A549 (cell line): ENCODE measurements around the gene BFSP1. TPM values are rescaled to one million over a fixed set of nuclear protein-coding genes. Genes with fewer than 3 reads are reported as not detected.

Experiments used
- ATAC-seq, 2 experiments: fragments of 200-7000 bp in 1 of 2; fragments of >200 bp in 1 of 2; cut with Nextera tagmentation in 1 of 2; cut with Tn5 transposase in 1 of 2; 3 replicates each; pipeline versions ENCODE4 v1.8.0 to v1.9.1; 2018 to 2020; ENCODE audit warnings: mild to moderate bottlenecking in 1 of 2, moderate library complexity in 1 of 2
- CTCF ChIA-PET: fragments of 300-600 bp; sonication (Branson Sonifier 250); formaldehyde crosslinking; extraction: SDS; loops from one replicate; lab custom pipeline; 2021; ENCODE audit warnings: antibody characterized with exemption, inconsistent platforms; lab: Yijun Ruan, JAX
- POLR2A ChIA-PET: fragments of 350-600 bp; formaldehyde crosslinking; extraction: SDS; loops from one replicate; lab custom pipeline; 2021; ENCODE audit warnings: antibody characterized with exemption, inconsistent platforms; lab: Yijun Ruan, JAX
- DNase-seq, 2 experiments: peaks; one replicate each; pipeline versions ENCODE4 v3.0.0 to v3.0.0-alpha.2; 2011 to 2016; ENCODE audit warnings: low read depth in 1 of 2, low spot score in 1 of 2
- FAIRE-seq: peaks from 2 replicates; lab custom pipeline; 2011; peaks lifted over from hg19 to GRCh38; lab: Jason Lieb, UNC
- H3K27ac ChIP-seq, 2 experiments: fragments of >200 bp; sonication (Bioruptor Twin); formaldehyde crosslinking; 3 replicates each; pipeline ENCODE4 v1.5.1; 2016 to 2017
- H3K4me1 ChIP-seq: fragments of >200 bp; sonication (Bioruptor Twin); formaldehyde crosslinking; 3 replicates; pipeline ENCODE4 v1.6.1; 2016
- H3K4me2 ChIP-seq: fragments of >200 bp; sonication (Bioruptor Twin); formaldehyde crosslinking; 3 replicates; pipeline ENCODE4 v1.6.1; 2016
- H3K4me3 ChIP-seq: fragments of >200 bp; sonication (Bioruptor Twin); formaldehyde crosslinking; 3 replicates; pipeline ENCODE4 v1.5.1; 2016
- H3K9me3 ChIP-seq: fragments of >200 bp; sonication (Bioruptor Twin); formaldehyde crosslinking; 3 replicates; pipeline ENCODE4 v1.6.1; 2016
- EP300 ChIP-seq, 2 experiments: fragments of >200 bp; sonication (Bioruptor Twin); formaldehyde crosslinking; IDR thresholded peaks; 2 replicates in 1 of 2; 3 replicates in 1 of 2; pipeline ENCODE4 v1.6.1; 2016 to 2017
- FOSB ChIP-seq: fragments of 250-450 bp; sonication (Bioruptor Pico); IDR thresholded peaks from 2 replicates; pipeline ENCODE4 v1.5.0; 2020; ENCODE audit warnings: mild to moderate bottlenecking, moderate library complexity
- FOSL2 ChIP-seq, 2 experiments: fragments of 450-650 bp in 1 of 2; fragments of >200 bp in 1 of 2; sonication (Bioruptor Twin) in 1 of 2; formaldehyde crosslinking; IDR thresholded peaks; 2 replicates each; pipeline versions ENCODE4 v1.5.0 to v1.6.1; 2016 to 2020; ENCODE audit warnings: mild to moderate bottlenecking in 1 of 2, moderate library complexity in 1 of 2
- FOXS1 ChIP-seq: fragments of 250-450 bp; sonication (Bioruptor Pico); IDR thresholded peaks from 2 replicates; pipeline ENCODE4 v1.5.0; 2020; ENCODE audit warnings: mild to moderate bottlenecking, moderate library complexity
- GATA3 ChIP-seq: IDR thresholded peaks from 2 replicates; pipeline ENCODE4 v1.6.1; 2012; ENCODE audit warnings: borderline replicate concordance
- HEYL ChIP-seq: fragments of 250-450 bp; sonication (Bioruptor Pico); IDR thresholded peaks from 2 replicates; pipeline ENCODE4 v1.8.0; 2021; ENCODE audit warnings: mild to moderate bottlenecking, moderate library complexity
- KDM1A ChIP-seq: fragments of 200-600 bp; sonication (generic); IDR thresholded peaks from 2 replicates; pipeline ENCODE4 v1.6.1; 2016; ENCODE audit warnings: low read depth, mild to moderate bottlenecking
- KDM5A ChIP-seq: fragments of 200-600 bp; sonication (generic); IDR thresholded peaks from 2 replicates; pipeline ENCODE4 v1.6.1; 2016; ENCODE audit warnings: antibody characterized with exemption, mild to moderate bottlenecking
- MAFK ChIP-seq: fragments of 450-650 bp; IDR thresholded peaks from 2 replicates; pipeline ENCODE4 v1.6.1; 2014; ENCODE audit not compliant: partially characterized antibody
- NFE2L2 ChIP-seq: fragments of 150-350 bp; conservative IDR thresholded peaks from 2 replicates; pipeline ENCODE4 v1.6.1; 2014; ENCODE audit warnings: low read length
- NPAS2 ChIP-seq: fragments of 250-450 bp; sonication (Bioruptor Pico); IDR thresholded peaks from 2 replicates; pipeline ENCODE4 v1.8.0; 2022; ENCODE audit warnings: mild to moderate bottlenecking, moderate library complexity, borderline replicate concordance
- PHF8 ChIP-seq: fragments of 200-600 bp; sonication (generic); IDR thresholded peaks from 2 replicates; pipeline ENCODE4 v1.6.1; 2016; ENCODE audit warnings: low read depth, mild to moderate bottlenecking, antibody characterized with exemption, moderate library complexity, borderline replicate concordance
- POLR2A ChIP-seq: IDR thresholded peaks from 2 replicates; pipeline ENCODE4 v1.6.1; 2012; ENCODE audit warnings: mild to moderate bottlenecking, low read length
- RARB ChIP-seq: fragments of 250-450 bp; sonication (Bioruptor Pico); IDR thresholded peaks from 2 replicates; pipeline ENCODE4 v1.8.0; 2021; ENCODE audit warnings: mild to moderate bottlenecking, moderate library complexity
- RCOR1 ChIP-seq: fragments of 150-350 bp; IDR thresholded peaks from 2 replicates; pipeline ENCODE4 v1.6.1; 2014; ENCODE audit warnings: antibody characterized with exemption, low read length, low read depth
- TFCP2L1 ChIP-seq: fragments of 250-450 bp; sonication (Bioruptor Pico); IDR thresholded peaks from 2 replicates; pipeline ENCODE4 v1.5.0; 2021; ENCODE audit warnings: mild to moderate bottlenecking
- TP53 ChIP-seq: fragments of 250-450 bp; sonication (Bioruptor Pico); IDR thresholded peaks from 2 replicates; pipeline ENCODE4 v1.5.0; 2021; ENCODE audit warnings: mild to moderate bottlenecking, moderate library complexity
- ZSCAN20 ChIP-seq: fragments of 250-450 bp; sonication (Bioruptor Pico); IDR thresholded peaks from 2 replicates; pipeline ENCODE4 v1.8.0; 2022; ENCODE audit warnings: mild to moderate bottlenecking, moderate library complexity
- WGBS: methylation state at CpG from one replicate; pipeline ENCODE4 v1.1.6; 2017; ENCODE audit errors: missing lambda C conversion rate; 5-methylcytosine and 5-hydroxymethylcytosine counted together
- polyA plus RNA-seq, 4 experiments: library from polyadenylated mRNA; depleted of rRNA in 3 of 4; stranded (reverse); fragments of >200 nt; fragmentation: RNase III in 1 of 4; extraction: RNeasy Plus Mini Kit Qiagen cat#74134 plus additional on column Dnase treatment in 1 of 4; gene quantifications; 2 replicates in 3 of 4; 3 replicates in 1 of 4; pipeline ENCODE4 v1.2.3, GENCODE V29; 2011 to 2017
- TF ChIP-seq, protein P1 (sequence below): IDR thresholded peaks from 2 replicates; pipeline ENCODE4 v1.6.1; 2012
- TF ChIP-seq, protein P2 (sequence below): IDR thresholded peaks from 2 replicates; pipeline ENCODE4 v1.6.1; 2012; ENCODE audit warnings: low read depth, borderline replicate concordance
- TF ChIP-seq, protein P3 (sequence below): fragments of 200-600 bp; sonication (generic); IDR thresholded peaks from 2 replicates; pipeline ENCODE4 v1.6.1; 2016; ENCODE audit warnings: antibody characterized with exemption, mild to moderate bottlenecking, moderate library complexity
- TF ChIP-seq, protein P4 (sequence below): fragments of 150-350 bp; IDR thresholded peaks from 2 replicates; pipeline ENCODE4 v1.6.1; 2014; ENCODE audit warnings: low read depth, mild to moderate bottlenecking, low read length
- TF ChIP-seq, protein P5 (sequence below): IDR thresholded peaks from 2 replicates; pipeline ENCODE4 v1.6.1; 2012
- TF ChIP-seq, protein P6 (sequence below): fragments of >200 bp; sonication (Bioruptor Twin); formaldehyde crosslinking; IDR thresholded peaks from 3 replicates; pipeline ENCODE4 v1.6.1; 2016
- TF ChIP-seq, protein P7 (sequence below): fragments of 250-450 bp; sonication (Bioruptor Pico); IDR thresholded peaks from 2 replicates; pipeline ENCODE4 v1.5.0; 2021; ENCODE audit warnings: mild to moderate bottlenecking, moderate library complexity, borderline replicate concordance
- TF ChIP-seq, protein P8 (sequence below): fragments of >200 bp; sonication (Bioruptor Twin); formaldehyde crosslinking; IDR thresholded peaks from 3 replicates; pipeline ENCODE4 v1.5.1; 2016

The BFSP1 gene
- polyA plus RNA-seq, 2 of the 4 experiments (the other 2 are of a cell fraction): 7.2 to 8.3 TPM

DNA sequence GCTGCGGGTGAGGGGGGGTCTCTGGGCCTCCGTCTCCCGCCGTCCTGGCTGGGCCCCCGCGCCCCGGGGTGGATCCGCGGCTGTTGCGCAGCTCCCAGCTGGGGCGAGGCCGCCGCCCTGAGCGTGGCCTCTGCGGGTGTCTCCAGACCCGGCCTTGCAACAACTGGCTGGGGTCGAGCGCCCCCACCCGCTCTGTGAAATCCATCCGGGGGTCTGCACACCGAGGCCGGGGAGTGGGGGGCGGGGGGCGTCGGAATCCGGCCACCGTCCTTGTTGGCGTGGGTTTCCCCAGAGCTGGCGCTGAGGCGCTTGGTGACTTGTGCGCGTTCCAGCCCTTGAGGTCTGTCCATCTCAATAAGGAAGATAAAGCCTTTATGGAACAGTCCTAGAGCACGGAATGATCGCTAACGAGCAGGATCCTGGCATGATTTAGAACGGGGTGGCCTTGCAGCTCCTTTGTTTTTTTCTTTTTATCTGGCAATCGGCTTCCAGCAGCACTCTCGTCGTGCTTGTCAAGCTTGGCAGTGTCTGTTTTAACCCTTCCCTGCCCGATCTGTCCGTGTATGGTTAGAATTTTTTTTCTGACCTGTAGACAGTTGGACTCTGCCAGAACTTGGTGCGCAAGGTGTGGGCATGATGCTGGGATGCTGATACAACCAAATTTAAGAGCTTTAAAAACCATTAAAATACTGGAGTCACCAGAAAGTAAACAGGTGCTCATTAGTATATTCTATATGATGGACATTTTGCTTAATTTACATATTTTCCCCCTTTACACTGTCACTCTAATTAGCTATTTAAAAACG is 39.4 kb upstream of the BFSP1 start:
- POLR2A ChIA-PET: interaction anchor here (0.6 to 3.5 kb wide), 21 partner anchors 10 to 398 kb away, joined by 3 to 127 read pairs (median 6); partner anchors contain the start of genes BFSP1, MGME1 and SNX5
- CTCF ChIA-PET: interaction anchor here (0.6 to 9.2 kb wide), 21 partner anchors 10 to 426 kb away, joined by 3 to 108 read pairs (median 9); partner anchors contain the start of gene BFSP1
- FAIRE-seq (no peak), DNase-seq (peak in 1 of 2 experiments; percentile 77), ATAC-seq (peak; percentile 45 to 51)
- 1% methylated on average over 23 of the region's 43 CpGs for WGBS
- H3K27ac ChIP-seq: peak overlapping the region; percentile 91 to 96
- H3K4me3 ChIP-seq: peak overlapping the region; percentile 87
- H3K4me2 ChIP-seq: peak overlapping the region; percentile 78
- peaks cover 51% of the 10 kb centered on the region for H3K4me1 ChIP-seq
- H3K9me3 ChIP-seq: peaks cover 4% of the 10 kb centered on the region; the same call in 1 of the 3 replicates
- TF ChIP-seq FOSB (CRISPR knock-in tag): no peak
- TF ChIP-seq, protein P1, sequence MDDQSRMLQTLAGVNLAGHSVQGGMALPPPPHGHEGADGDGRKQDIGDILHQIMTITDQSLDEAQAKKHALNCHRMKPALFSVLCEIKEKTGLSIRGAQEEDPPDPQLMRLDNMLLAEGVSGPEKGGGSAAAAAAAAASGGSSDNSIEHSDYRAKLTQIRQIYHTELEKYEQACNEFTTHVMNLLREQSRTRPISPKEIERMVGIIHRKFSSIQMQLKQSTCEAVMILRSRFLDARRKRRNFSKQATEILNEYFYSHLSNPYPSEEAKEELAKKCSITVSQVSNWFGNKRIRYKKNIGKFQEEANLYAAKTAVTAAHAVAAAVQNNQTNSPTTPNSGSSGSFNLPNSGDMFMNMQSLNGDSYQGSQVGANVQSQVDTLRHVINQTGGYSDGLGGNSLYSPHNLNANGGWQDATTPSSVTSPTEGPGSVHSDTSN: no peak
- TF ChIP-seq, protein P2, sequence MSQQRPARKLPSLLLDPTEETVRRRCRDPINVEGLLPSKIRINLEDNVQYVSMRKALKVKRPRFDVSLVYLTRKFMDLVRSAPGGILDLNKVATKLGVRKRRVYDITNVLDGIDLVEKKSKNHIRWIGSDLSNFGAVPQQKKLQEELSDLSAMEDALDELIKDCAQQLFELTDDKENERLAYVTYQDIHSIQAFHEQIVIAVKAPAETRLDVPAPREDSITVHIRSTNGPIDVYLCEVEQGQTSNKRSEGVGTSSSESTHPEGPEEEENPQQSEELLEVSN: no peak
- no peak for TF ChIP-seq RARB (CRISPR knock-in tag)
- TF ChIP-seq RCOR1: no peak
- TF ChIP-seq ZSCAN20 (CRISPR knock-in tag): no peak
- TF ChIP-seq MAFK: peak; percentile 26
- TF ChIP-seq NPAS2 (CRISPR knock-in tag): no peak
- TF ChIP-seq, protein P3, sequence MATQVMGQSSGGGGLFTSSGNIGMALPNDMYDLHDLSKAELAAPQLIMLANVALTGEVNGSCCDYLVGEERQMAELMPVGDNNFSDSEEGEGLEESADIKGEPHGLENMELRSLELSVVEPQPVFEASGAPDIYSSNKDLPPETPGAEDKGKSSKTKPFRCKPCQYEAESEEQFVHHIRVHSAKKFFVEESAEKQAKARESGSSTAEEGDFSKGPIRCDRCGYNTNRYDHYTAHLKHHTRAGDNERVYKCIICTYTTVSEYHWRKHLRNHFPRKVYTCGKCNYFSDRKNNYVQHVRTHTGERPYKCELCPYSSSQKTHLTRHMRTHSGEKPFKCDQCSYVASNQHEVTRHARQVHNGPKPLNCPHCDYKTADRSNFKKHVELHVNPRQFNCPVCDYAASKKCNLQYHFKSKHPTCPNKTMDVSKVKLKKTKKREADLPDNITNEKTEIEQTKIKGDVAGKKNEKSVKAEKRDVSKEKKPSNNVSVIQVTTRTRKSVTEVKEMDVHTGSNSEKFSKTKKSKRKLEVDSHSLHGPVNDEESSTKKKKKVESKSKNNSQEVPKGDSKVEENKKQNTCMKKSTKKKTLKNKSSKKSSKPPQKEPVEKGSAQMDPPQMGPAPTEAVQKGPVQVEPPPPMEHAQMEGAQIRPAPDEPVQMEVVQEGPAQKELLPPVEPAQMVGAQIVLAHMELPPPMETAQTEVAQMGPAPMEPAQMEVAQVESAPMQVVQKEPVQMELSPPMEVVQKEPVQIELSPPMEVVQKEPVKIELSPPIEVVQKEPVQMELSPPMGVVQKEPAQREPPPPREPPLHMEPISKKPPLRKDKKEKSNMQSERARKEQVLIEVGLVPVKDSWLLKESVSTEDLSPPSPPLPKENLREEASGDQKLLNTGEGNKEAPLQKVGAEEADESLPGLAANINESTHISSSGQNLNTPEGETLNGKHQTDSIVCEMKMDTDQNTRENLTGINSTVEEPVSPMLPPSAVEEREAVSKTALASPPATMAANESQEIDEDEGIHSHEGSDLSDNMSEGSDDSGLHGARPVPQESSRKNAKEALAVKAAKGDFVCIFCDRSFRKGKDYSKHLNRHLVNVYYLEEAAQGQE: no peak
- no peak for TF ChIP-seq FOSL2 (IDR thresholded peaks at IDR 0.05)
- no peak for TF ChIP-seq FOSL2 (CRISPR knock-in tag; IDR thresholded peaks at IDR 0.05)
- TF ChIP-seq, protein P4, sequence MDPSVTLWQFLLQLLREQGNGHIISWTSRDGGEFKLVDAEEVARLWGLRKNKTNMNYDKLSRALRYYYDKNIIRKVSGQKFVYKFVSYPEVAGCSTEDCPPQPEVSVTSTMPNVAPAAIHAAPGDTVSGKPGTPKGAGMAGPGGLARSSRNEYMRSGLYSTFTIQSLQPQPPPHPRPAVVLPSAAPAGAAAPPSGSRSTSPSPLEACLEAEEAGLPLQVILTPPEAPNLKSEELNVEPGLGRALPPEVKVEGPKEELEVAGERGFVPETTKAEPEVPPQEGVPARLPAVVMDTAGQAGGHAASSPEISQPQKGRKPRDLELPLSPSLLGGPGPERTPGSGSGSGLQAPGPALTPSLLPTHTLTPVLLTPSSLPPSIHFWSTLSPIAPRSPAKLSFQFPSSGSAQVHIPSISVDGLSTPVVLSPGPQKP: no peak
- no peak for TF ChIP-seq HEYL (CRISPR knock-in tag)
- peak; percentile 76; the same call in 1 of the 2 replicates for TF ChIP-seq PHF8
- TF ChIP-seq, protein P5, sequence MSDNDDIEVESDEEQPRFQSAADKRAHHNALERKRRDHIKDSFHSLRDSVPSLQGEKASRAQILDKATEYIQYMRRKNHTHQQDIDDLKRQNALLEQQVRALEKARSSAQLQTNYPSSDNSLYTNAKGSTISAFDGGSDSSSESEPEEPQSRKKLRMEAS: no peak
- TF ChIP-seq GATA3: no peak; the same call in 1 of the 2 replicates
- peak; percentile 57; the same call in 1 of the 2 replicates for TF ChIP-seq KDM5A
- TF ChIP-seq FOXS1 (CRISPR knock-in tag): no peak
- TF ChIP-seq NFE2L2: no peak
- no peak for TF ChIP-seq POLR2A
- TF ChIP-seq KDM1A: no peak
- TF ChIP-seq TFCP2L1: 0 out of 2 replicates have a peak, but pooled peaks have one; percentile 42
- no peak for TF ChIP-seq EP300 (IDR thresholded peaks at IDR 0.05)
- TF ChIP-seq, protein P6, sequence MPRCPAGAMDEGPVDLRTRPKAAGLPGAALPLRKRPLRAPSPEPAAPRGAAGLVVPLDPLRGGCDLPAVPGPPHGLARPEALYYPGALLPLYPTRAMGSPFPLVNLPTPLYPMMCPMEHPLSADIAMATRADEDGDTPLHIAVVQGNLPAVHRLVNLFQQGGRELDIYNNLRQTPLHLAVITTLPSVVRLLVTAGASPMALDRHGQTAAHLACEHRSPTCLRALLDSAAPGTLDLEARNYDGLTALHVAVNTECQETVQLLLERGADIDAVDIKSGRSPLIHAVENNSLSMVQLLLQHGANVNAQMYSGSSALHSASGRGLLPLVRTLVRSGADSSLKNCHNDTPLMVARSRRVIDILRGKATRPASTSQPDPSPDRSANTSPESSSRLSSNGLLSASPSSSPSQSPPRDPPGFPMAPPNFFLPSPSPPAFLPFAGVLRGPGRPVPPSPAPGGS: no peak
- TF ChIP-seq, protein P7, sequence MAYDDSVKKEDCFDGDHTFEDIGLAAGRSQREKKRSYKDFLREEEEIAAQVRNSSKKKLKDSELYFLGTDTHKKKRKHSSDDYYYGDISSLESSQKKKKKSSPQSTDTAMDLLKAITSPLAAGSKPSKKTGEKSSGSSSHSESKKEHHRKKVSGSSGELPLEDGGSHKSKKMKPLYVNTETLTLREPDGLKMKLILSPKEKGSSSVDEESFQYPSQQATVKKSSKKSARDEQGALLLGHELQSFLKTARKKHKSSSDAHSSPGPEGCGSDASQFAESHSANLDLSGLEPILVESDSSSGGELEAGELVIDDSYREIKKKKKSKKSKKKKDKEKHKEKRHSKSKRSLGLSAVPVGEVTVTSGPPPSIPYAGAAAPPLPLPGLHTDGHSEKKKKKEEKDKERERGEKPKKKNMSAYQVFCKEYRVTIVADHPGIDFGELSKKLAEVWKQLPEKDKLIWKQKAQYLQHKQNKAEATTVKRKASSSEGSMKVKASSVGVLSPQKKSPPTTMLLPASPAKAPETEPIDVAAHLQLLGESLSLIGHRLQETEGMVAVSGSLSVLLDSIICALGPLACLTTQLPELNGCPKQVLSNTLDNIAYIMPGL (CRISPR knock-in tag): 0 out of 2 replicates have a peak, but pooled peaks have one; percentile 40
- TF ChIP-seq TP53: no peak
- TF ChIP-seq, protein P8, sequence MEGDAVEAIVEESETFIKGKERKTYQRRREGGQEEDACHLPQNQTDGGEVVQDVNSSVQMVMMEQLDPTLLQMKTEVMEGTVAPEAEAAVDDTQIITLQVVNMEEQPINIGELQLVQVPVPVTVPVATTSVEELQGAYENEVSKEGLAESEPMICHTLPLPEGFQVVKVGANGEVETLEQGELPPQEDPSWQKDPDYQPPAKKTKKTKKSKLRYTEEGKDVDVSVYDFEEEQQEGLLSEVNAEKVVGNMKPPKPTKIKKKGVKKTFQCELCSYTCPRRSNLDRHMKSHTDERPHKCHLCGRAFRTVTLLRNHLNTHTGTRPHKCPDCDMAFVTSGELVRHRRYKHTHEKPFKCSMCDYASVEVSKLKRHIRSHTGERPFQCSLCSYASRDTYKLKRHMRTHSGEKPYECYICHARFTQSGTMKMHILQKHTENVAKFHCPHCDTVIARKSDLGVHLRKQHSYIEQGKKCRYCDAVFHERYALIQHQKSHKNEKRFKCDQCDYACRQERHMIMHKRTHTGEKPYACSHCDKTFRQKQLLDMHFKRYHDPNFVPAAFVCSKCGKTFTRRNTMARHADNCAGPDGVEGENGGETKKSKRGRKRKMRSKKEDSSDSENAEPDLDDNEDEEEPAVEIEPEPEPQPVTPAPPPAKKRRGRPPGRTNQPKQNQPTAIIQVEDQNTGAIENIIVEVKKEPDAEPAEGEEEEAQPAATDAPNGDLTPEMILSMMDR: peak; percentile 39; the same call in 2 of the 3 replicates
